ENCODE results near the gene FZR1. TPM values are rescaled to one million over a fixed set of nuclear protein-coding genes. Genes with fewer than 3 reads are reported as not detected.

FZR1 gene
- total RNA-seq, 1 experiment from 2014 or later: 51.4 TPM

DNA sequence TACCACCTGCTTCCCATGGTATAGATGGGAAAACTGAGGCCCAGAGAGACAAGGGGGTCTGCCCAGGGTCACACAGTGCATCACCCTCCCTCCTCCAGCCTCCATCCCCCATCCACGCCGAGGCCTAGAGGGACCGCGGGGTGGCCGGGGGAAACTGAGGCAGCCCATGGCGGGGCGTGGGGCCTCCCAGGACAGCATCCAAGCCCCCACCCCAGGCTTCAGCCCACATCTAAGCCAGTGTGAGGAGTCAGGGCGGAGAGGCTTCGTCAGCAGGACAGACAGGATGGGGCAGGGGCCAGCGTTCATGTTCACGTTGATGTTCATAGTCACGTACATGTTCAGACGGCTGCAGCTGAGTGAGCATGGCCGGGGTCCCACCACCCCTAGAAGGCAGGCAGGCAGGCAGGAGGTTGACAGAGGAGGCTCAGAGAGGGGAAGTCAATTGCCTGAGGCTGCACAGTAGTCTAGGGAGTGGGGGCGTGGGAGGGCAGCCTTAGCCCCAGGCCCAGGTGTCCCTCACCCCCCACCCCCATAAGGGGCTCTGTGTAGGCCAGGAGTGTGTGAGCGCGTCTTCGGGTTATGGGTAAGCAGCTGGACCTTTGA, 49.1 kb upstream of the FZR1 start:
- Histone ChIP-seq H4K91ac (ENCODE audit: insufficient read length, low read depth, low read length) (no peak overlapping the region), H2BK20ac (ENCODE audit: low read depth, low read length, poor library complexity, severe bottlenecking) (no peak overlapping the region), H3K23me2 (ENCODE audit: insufficient read length, low read depth, low read length, poor library complexity, severe bottlenecking) (peaks cover 3% of the 10 kb centered on the region), H3K27me3 (ENCODE audit: insufficient read depth, low read length) (peaks cover 6% of the 10 kb centered on the region; the same call in 1 of the 2 replicates), H3K18ac (ENCODE audit: insufficient read length, low read depth, low read length) (no peak overlapping the region), H4K8ac (replicated peaks; ENCODE audit: insufficient read length, low read depth, low read length) (no peak overlapping the region), H3K23ac (ENCODE audit: insufficient read length, low read depth, low read length) (no peak overlapping the region), H3K79me1 (ENCODE audit: insufficient read depth, low read depth, low read length, poor library complexity, severe bottlenecking) (no peaks in the 10 kb centered on the region), H4K20me1 (ENCODE audit: control insufficient read depth, insufficient read depth, insufficient read length) (peaks cover 2% of the 10 kb centered on the region), H2AK5ac (ENCODE audit: insufficient read length, low read length) (no peak overlapping the region), H2BK12ac (ENCODE audit: insufficient read length, low read depth, low read length) (no peak overlapping the region), H3K56ac (ENCODE audit: insufficient read length, low read depth, low read length) (no peak overlapping the region), H3K27ac (ENCODE audit: insufficient read length, low read depth, low read length) (no peak overlapping the region), H3K4me1 (ENCODE audit: insufficient read depth, low read length) (no peaks in the 10 kb centered on the region; the same call in 1 of the 2 replicates), H3K79me2 (ENCODE audit: insufficient read depth, low read length) (no peaks in the 10 kb centered on the region), H3K9me3 (ENCODE audit: control insufficient read depth, low read depth, low read length) (no peaks in the 10 kb centered on the region), H2BK5ac (ENCODE audit: insufficient read length, low read length) (no peak overlapping the region), H3K14ac (ENCODE audit: insufficient read depth, low read length) (no peak overlapping the region; the same call in 1 of the 2 replicates), H2BK15ac (ENCODE audit: low read depth, low read length) (no peak overlapping the region), H2AFZ (ENCODE audit: low read length) (no peak overlapping the region), H4K5ac (ENCODE audit: insufficient read length, low read depth, low read length) (no peak overlapping the region), H3K4ac (ENCODE audit: low read depth, low read length) (no peak overlapping the region), H2BK120ac (ENCODE audit: low read depth, low read length, poor library complexity, severe bottlenecking) (no peak overlapping the region), H3K9ac (ENCODE audit: extremely low read depth, insufficient read length, low read length) (no peak overlapping the region), H3K4me2 (ENCODE audit: insufficient read depth, insufficient read length, low read length) (no peak overlapping the region), H3T11ph (ENCODE audit: low read length) (no peak overlapping the region)
- Mint-ChIP-seq H3K27ac (no peak overlapping the region), H3K4me1 (peaks cover 11 to 23% of the 10 kb centered on the region in 2 experiments), H3K9me3 (no peaks in the 10 kb centered on the region), H3K4me3 (no peak overlapping the region), H3K36me3 (ENCODE audit: insufficient read depth in 1 of 3, low read depth in 3 of 3) (no peaks in the 10 kb centered on the region), H3K27me3 (ENCODE audit: low read depth) (peaks cover 44% of the 10 kb centered on the region)
- TF ChIP-seq, protein P1, sequence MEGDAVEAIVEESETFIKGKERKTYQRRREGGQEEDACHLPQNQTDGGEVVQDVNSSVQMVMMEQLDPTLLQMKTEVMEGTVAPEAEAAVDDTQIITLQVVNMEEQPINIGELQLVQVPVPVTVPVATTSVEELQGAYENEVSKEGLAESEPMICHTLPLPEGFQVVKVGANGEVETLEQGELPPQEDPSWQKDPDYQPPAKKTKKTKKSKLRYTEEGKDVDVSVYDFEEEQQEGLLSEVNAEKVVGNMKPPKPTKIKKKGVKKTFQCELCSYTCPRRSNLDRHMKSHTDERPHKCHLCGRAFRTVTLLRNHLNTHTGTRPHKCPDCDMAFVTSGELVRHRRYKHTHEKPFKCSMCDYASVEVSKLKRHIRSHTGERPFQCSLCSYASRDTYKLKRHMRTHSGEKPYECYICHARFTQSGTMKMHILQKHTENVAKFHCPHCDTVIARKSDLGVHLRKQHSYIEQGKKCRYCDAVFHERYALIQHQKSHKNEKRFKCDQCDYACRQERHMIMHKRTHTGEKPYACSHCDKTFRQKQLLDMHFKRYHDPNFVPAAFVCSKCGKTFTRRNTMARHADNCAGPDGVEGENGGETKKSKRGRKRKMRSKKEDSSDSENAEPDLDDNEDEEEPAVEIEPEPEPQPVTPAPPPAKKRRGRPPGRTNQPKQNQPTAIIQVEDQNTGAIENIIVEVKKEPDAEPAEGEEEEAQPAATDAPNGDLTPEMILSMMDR (conservative IDR thresholded peaks at IDR 0.05): no peak
- DNase-seq: no peak
- WGBS (ENCODE audit: extremely low coverage, insufficient read length, low lambda C conversion rate): no CpG with 5 or more reads among the region's 18 CpGs

Data from H9 (cell line).